DND-41 (cell line): ENCODE data around the gene CCDC154.

Source experiments
- CTCF ChIP-seq: IDR thresholded peaks from 2 replicates; pipeline ENCODE4 v1.5.1; 2012; ENCODE audit warnings: borderline replicate concordance, low read length, moderate library complexity, mild to moderate bottlenecking; ENCODE audit not compliant: poor library complexity, severe bottlenecking; ENCODE audit errors: extremely low read depth
- EZH2 ChIP-seq: IDR thresholded peaks from 3 replicates; pipeline ENCODE4 v1.6.1; 2012; ENCODE audit warnings: borderline replicate concordance, low read depth, mild to moderate bottlenecking, moderate library complexity, low read length, inconsistent platforms; ENCODE audit not compliant: severe bottlenecking

- no peak for TF ChIP-seq CTCF
- no peak for TF ChIP-seq EZH2
Observed at GRCh38 chr16:1453316-1453715, 9.0 kb upstream of the CCDC154 start.
